Spleen (tissue), 7 donors: ENCODE data around the gene MMD.

Experiments
- CTCF ChIP-seq, 11 experiments: fragments of 200-600 bp in 7 of 11; fragments of 450-650 bp in 4 of 11; sonication (generic) in 4 of 11; IDR thresholded peaks in 8 of 11; conservative IDR thresholded peaks in 3 of 11; 1 replicate in 7 of 11; 2 replicates in 4 of 11; pipeline versions ENCODE4 v1.4.0 to v1.8.0; 2016 to 2021; ENCODE audit warnings: antibody characterized with exemption in 11 of 11, inconsistent platforms in 4 of 11, mild to moderate bottlenecking in 1 of 11
- POLR2A ChIP-seq, 3 donors: fragments of 450-650 bp; IDR thresholded peaks; one replicate each; pipeline ENCODE4 v1.5.1; 2017; ENCODE audit warnings: antibody characterized with exemption in 3 of 3, mild to moderate bottlenecking in 1 of 3
- POLR2AphosphoS5 ChIP-seq, 3 donors: sonication (generic); formaldehyde crosslinking; IDR thresholded peaks; one replicate each; pipeline ENCODE4 v1.5.1; 2017; ENCODE audit warnings: antibody characterized with exemption in 3 of 3
- donor health status: DM: no; HTN: no; CAD: no; lungs with moderate emphysema.
- donor health status: DM: no; HTN: no; CAD: no.
- donor health status: DM: no; HTN: no; CAD: no.

GRCh38 chr17:55381017-55381770, 40.4 kb downstream of the MMD start:
- TF ChIP-seq CTCF (IDR thresholded peaks at IDR 0.05 in 8 of 11, conservative IDR thresholded peaks at IDR 0.05 in 3 of 11) (no peak), POLR2A (IDR thresholded peaks at IDR 0.05) (no peak), POLR2AphosphoS5 (IDR thresholded peaks at IDR 0.05) (no peak)
